ENCODE data around the gene STON2.

DNA sequence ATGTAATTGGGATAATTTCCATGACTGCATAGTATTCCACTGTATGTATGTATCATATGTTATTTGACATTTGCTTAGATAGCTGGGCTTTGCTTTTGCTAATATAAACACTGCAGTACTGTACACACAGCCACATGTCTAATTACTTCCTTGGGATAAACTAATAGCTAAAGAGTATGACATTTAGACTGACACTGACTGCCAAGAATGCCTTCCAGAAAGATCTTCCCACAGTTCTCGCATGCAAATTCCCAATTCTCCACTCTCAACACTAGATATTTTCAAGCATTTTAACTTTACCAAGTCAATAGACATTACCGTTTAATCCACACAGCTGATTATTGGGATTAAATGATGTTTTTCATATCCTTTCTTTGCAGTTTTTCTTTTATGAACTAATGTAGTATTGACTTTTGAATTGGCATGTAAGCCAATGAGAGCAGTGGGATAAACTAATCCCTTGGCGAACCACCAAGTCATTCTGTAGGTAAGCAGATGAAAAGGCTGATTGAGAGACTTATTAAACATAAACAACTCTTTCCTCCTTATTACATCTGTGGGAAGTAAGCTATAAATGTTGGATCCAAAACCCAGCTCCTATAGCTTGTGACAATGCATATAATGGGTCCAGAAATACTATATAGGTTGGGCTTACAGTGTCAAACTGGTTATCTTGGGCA lies 55.5 kb downstream of the STON2 start:
- TF ChIP-seq, protein P1, sequence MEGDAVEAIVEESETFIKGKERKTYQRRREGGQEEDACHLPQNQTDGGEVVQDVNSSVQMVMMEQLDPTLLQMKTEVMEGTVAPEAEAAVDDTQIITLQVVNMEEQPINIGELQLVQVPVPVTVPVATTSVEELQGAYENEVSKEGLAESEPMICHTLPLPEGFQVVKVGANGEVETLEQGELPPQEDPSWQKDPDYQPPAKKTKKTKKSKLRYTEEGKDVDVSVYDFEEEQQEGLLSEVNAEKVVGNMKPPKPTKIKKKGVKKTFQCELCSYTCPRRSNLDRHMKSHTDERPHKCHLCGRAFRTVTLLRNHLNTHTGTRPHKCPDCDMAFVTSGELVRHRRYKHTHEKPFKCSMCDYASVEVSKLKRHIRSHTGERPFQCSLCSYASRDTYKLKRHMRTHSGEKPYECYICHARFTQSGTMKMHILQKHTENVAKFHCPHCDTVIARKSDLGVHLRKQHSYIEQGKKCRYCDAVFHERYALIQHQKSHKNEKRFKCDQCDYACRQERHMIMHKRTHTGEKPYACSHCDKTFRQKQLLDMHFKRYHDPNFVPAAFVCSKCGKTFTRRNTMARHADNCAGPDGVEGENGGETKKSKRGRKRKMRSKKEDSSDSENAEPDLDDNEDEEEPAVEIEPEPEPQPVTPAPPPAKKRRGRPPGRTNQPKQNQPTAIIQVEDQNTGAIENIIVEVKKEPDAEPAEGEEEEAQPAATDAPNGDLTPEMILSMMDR (IDR thresholded peaks at IDR 0.05): no peak
- no peak for TF ChIP-seq TFCP2L1 (CRISPR knock-in tag; IDR thresholded peaks at IDR 0.05)
- TF ChIP-seq POLR2A (IDR thresholded peaks at IDR 0.05; ENCODE audit: low read length): no peak
- TF ChIP-seq SMC3 (IDR thresholded peaks at IDR 0.05): no peak
- no peak for TF ChIP-seq BHLHE40 (IDR thresholded peaks at IDR 0.05; ENCODE audit: low read depth, low read length)
- no peak for TF ChIP-seq JUNB (IDR thresholded peaks at IDR 0.05)
- TF ChIP-seq ZFP36 (IDR thresholded peaks at IDR 0.05; ENCODE audit: borderline replicate concordance, partially characterized antibody): no peak

Data from A549 (cell line).